Peyer's patch (tissue), 4 donors: ENCODE data around the gene FRS3. TPM values are rescaled to one million over a fixed set of nuclear protein-coding genes. Genes with fewer than 3 reads are reported as not detected.
A peak's percentile ranks its signal among the peaks of the same experiment; 100 is the strongest.
"Not testable (repeated sequence)": the region's sequence is repeated elsewhere in the genome, so short reads cannot be mapped to it uniquely, and the experiment has no call there.

Experiments
- DNase-seq, 3 donors: peaks; one replicate each; pipeline ENCODE4 v3.0.0-alpha.2; 2017 to 2019
- H3K27ac ChIP-seq, 4 donors: fragments of 200-600 bp; sonication (generic); one replicate each; pipeline ENCODE4 v1.5.1; 2016 to 2019
- H3K27me3 ChIP-seq, 2 donors: fragments of 200-600 bp; sonication (generic); one replicate each; pipeline ENCODE4 v1.5.1; 2019
- H3K36me3 ChIP-seq, 3 donors: fragments of 200-600 bp; sonication (generic); one replicate each; pipeline ENCODE4 v1.5.1; 2016 to 2019
- H3K4me1 ChIP-seq, 4 donors: fragments of 200-600 bp; sonication (generic); one replicate each; pipeline ENCODE4 v1.5.1; 2016 to 2019
- H3K4me3 ChIP-seq, 4 donors: fragments of 200-600 bp; sonication (generic); 1 replicate in 3 of 4; 2 replicates in 1 of 4; pipeline ENCODE4 v1.5.1; 2016 to 2019; ENCODE audit warnings: mild to moderate bottlenecking in 1 of 4
- H3K9me3 ChIP-seq, 4 donors: fragments of 200-600 bp; sonication (generic); one replicate each; pipeline ENCODE4 v1.5.1; 2016 to 2019; ENCODE audit warnings: mild to moderate bottlenecking in 1 of 4
- CTCF ChIP-seq, 6 experiments: fragments of 450-650 bp in 4 of 6; fragments of 200-600 bp in 2 of 6; sonication (generic) in 1 of 6; IDR thresholded peaks; one replicate each; pipeline ENCODE4 v1.5.1; 2017 to 2019; ENCODE audit warnings: antibody characterized with exemption in 6 of 6, mild to moderate bottlenecking in 3 of 6, moderate library complexity in 1 of 6
- POLR2A ChIP-seq, 2 donors: fragments of 450-650 bp; IDR thresholded peaks; one replicate each; pipeline ENCODE4 v1.5.1; 2017; ENCODE audit warnings: antibody characterized with exemption in 2 of 2, mild to moderate bottlenecking in 2 of 2, moderate library complexity in 2 of 2
- total RNA-seq, 4 donors: library from RNA; depleted of rRNA; stranded (reverse); fragments of >200 nt; gene quantifications; one replicate each; pipeline ENCODE4 v1.1.0, GENCODE V29; 2016

The FRS3 gene
- total RNA-seq, 4 donors from 2014 or later = 3.5 to 8.3 (median 6.5) TPM

- no peak overlapping the region for H3K27ac ChIP-seq
- no peak for TF ChIP-seq CTCF (IDR thresholded peaks at IDR 0.05)
- TF ChIP-seq POLR2A (IDR thresholded peaks at IDR 0.05) = no peak
- no peaks in the 10 kb centered on the region for H3K27me3 ChIP-seq
- no peak for DNase-seq
- H3K9me3 ChIP-seq = no peaks in the 10 kb centered on the region
- H3K36me3 ChIP-seq = no peaks in the 10 kb centered on the region
- H3K4me3 ChIP-seq = no peak overlapping the region
- no peaks in the 10 kb centered on the region for H3K4me1 ChIP-seq
Measured at GRCh38 chr6:41813469-41813868, 33.8 kb upstream of the FRS3 start.

- not testable (repeated sequence) for H3K4me3 ChIP-seq, H3K36me3 ChIP-seq
Measured at GRCh38 chr6:41811946-41812345, 32.2 kb upstream of the FRS3 start.

GRCh38 chr6:41811095-41811494 lies 31.4 kb upstream of the FRS3 start:
- no peaks in the 10 kb centered on the region for H3K4me1 ChIP-seq
- no peak for DNase-seq
- no peak overlapping the region for H3K27ac ChIP-seq
- no peaks in the 10 kb centered on the region for H3K9me3 ChIP-seq
- H3K4me3 ChIP-seq = no peak overlapping the region
- H3K27me3 ChIP-seq = no peaks in the 10 kb centered on the region
- no peaks in the 10 kb centered on the region for H3K36me3 ChIP-seq
- no peak for TF ChIP-seq CTCF (IDR thresholded peaks at IDR 0.05)

More at GRCh38 chr6:41811946-41812345, 32.2 kb upstream of the FRS3 start:
- not testable (repeated sequence) for H3K27me3 ChIP-seq, H3K4me1 ChIP-seq, H3K27ac ChIP-seq, DNase-seq, H3K9me3 ChIP-seq

GRCh38 chr6:41805830-41806774 lies 26.4 kb upstream of the FRS3 start:
- Histone ChIP-seq H3K4me1 (no peaks in the 10 kb centered on the region), H3K27ac (no peak overlapping the region), H3K27me3 (no peaks in the 10 kb centered on the region), H3K4me3 (no peak overlapping the region), H3K9me3 (no peaks in the 10 kb centered on the region), H3K36me3 (no peaks in the 10 kb centered on the region)
- no peak for DNase-seq
- TF ChIP-seq CTCF (IDR thresholded peaks at IDR 0.05) (no peak), POLR2A (IDR thresholded peaks at IDR 0.05) (no peak)

GRCh38 chr6:41801380-41801779 lies 21.7 kb upstream of the FRS3 start:
- H3K27me3 ChIP-seq = no peaks in the 10 kb centered on the region
- DNase-seq = no peak
- TF ChIP-seq POLR2A (IDR thresholded peaks at IDR 0.05) (no peak), CTCF (IDR thresholded peaks at IDR 0.05) (peak in 2 of 6 experiments; percentile 10 to 25)
- H3K36me3 ChIP-seq = peaks cover 0 to 6% (median 0%) of the 10 kb centered on the region in 3 donors
- H3K4me1 ChIP-seq = no peaks in the 10 kb centered on the region
- no peak overlapping the region for H3K4me3 ChIP-seq
- no peak overlapping the region for H3K27ac ChIP-seq
- no peaks in the 10 kb centered on the region for H3K9me3 ChIP-seq

GRCh38 chr6:41799559-41799911 lies 19.8 kb upstream of the FRS3 start:
- Histone ChIP-seq H3K4me1 (no peaks in the 10 kb centered on the region), H3K9me3 (no peaks in the 10 kb centered on the region), H3K36me3 (peaks cover 0 to 6% (median 0%) of the 10 kb centered on the region in 3 donors), H3K27me3 (no peaks in the 10 kb centered on the region), H3K4me3 (no peak overlapping the region), H3K27ac (no peak overlapping the region)
- TF ChIP-seq CTCF (IDR thresholded peaks at IDR 0.05) (no peak), POLR2A (IDR thresholded peaks at IDR 0.05) (no peak)
- DNase-seq = no peak
